HFF-Myc (cell line): ENCODE data around the gene C9orf50.

Experiments
- DNase-seq: peaks from one replicate; pipeline ENCODE4 v3.0.0-alpha.2; 2011; ENCODE audit warnings: low read depth; ENCODE audit errors: extremely low read depth
- H3K4me3 ChIP-seq: replicated peaks from 2 replicates; pipeline ENCODE4 v1.5.1; 2011; ENCODE audit warnings: low read depth, mild to moderate bottlenecking, control low read depth, low read length
- TF ChIP-seq, protein P1 (sequence below): IDR thresholded peaks from 2 replicates; pipeline ENCODE4 v1.5.1; 2012; ENCODE audit warnings: mild to moderate bottlenecking, low read depth, low read length, control low read depth; ENCODE audit errors: missing control alignments

C9orf50 gene

DNA sequence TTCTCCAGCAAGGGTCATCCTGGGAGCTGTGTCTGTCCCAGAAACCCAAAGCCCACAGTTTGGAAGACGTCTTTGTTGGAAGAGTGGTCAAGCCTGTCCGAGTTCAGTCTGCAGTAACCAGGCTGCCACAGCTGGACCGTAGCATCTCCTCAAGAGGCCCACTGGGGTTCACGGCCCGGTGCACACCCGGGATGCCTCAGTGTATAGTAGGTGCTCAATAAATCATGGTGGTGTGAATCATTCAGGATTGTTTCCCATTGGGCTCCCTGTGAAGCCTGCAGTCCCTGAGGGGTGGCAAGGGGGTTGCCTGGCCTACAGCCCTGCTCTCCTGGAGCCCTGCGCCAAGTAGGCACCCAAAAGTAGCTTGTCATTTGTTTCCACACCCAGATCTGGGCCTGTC lies 34.3 kb upstream of the C9orf50 start:
- TF ChIP-seq, protein P1, sequence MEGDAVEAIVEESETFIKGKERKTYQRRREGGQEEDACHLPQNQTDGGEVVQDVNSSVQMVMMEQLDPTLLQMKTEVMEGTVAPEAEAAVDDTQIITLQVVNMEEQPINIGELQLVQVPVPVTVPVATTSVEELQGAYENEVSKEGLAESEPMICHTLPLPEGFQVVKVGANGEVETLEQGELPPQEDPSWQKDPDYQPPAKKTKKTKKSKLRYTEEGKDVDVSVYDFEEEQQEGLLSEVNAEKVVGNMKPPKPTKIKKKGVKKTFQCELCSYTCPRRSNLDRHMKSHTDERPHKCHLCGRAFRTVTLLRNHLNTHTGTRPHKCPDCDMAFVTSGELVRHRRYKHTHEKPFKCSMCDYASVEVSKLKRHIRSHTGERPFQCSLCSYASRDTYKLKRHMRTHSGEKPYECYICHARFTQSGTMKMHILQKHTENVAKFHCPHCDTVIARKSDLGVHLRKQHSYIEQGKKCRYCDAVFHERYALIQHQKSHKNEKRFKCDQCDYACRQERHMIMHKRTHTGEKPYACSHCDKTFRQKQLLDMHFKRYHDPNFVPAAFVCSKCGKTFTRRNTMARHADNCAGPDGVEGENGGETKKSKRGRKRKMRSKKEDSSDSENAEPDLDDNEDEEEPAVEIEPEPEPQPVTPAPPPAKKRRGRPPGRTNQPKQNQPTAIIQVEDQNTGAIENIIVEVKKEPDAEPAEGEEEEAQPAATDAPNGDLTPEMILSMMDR, result no peak
- DNase-seq, result no peak
- H3K4me3 ChIP-seq, result no peak overlapping the region

DNA sequence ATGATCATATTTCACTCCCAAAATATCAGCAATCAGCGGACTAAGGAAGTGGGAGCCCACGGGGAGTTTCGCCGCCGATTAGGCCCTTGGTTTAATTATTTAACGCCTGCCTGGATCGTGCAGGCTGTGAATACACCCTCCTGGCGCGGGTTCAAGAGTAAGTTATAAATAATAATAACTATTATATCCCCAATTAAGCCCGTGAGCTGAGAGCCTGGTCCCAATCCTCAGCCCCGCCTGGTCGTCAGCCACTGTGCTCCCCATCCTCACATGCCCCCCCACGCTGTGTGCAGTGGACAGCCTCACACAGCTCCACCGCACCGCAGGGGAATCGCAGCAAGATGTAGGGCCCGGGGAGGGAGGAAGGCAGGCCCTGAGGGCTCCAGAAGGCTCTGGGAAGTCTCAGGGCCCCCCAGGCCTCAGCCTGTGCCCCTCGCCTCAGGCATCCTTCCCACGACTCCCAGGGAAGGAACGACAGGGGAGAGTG lies 33.7 kb upstream of the C9orf50 start:
- TF ChIP-seq, protein P1, result no peak
- H3K4me3 ChIP-seq, result no peak overlapping the region
- DNase-seq, result no peak

GRCh38 chr9:129653823-129654553 lies 33.1 kb upstream of the C9orf50 start:
- no peak for DNase-seq
- TF ChIP-seq, protein P1, result no peak
- H3K4me3 ChIP-seq, result no peak overlapping the region

GRCh38 chr9:129650680-129651235 lies 29.9 kb upstream of the C9orf50 start:
- DNase-seq, result no peak
- TF ChIP-seq, protein P1, result no peak

DNA sequence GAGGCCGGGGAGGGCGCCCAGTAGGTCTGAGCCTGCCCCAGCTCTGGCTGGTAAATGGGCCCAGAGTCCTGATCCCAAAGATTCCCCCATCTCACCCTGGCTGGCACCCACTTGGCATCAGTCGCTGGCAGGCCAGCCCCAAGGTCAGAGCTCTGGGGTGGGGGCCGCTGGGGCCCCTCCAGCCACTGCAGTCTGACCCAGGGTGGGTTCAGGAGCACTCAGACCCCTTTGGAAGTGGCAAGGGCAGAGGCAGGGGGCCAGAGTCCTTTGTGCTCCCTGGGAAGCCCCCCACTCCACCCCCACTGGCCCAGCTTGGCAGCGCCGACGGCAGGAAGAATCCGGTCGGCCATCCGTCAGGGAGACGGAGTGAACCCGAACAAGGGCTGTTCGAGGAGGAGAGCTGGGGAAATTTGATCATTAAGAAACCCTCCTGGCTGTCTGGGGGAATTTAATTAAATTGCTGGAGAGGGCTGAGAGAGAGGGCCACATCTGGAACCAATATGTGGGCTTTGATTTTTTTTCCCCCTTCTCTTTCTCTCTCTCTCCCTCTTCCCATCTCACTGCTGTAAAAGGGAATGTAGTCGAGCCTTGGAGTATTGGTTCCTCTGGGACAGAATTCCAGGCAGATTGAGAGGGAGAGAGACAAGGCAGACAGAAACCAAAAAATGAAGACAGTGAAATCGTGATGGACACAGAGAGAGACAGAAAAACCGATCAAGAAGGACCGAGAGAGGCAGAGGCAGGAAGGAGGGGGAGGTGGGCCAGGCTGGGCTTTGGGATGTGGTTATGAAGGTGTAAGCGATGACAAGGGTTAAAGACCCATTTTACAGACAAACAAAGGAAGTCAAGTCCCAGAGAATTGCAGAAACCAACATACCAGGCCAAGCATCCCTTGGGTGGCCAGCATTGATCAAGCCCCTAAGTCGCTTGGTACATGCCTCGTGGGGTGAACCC lies 29.1 kb upstream of the C9orf50 start:
- TF ChIP-seq, protein P1, result no peak
- DNase-seq, result peak; percentile 61
- H3K4me3 ChIP-seq, result no peak overlapping the region

More at GRCh38 chr9:129650680-129651235, 29.9 kb upstream of the C9orf50 start:
- no peak overlapping the region for H3K4me3 ChIP-seq

GRCh38 chr9:129648764-129649115 lies 27.8 kb upstream of the C9orf50 start:
- TF ChIP-seq, protein P1, result no peak
- no peak overlapping the region for H3K4me3 ChIP-seq
- no peak for DNase-seq
